AG10803 (cell line): ENCODE results near the gene RYR2.

Experiments
- DNase-seq: peaks from one replicate; pipeline ENCODE4 v3.0.0; 2010; ENCODE audit warnings: low read depth
- H3K4me3 ChIP-seq: 2 replicates; pipeline ENCODE4 v1.5.1; 2011; ENCODE audit warnings: mild to moderate bottlenecking, low read length, control low read depth
- CTCF ChIP-seq: conservative IDR thresholded peaks from 2 replicates; pipeline ENCODE4 v1.5.1; 2011; ENCODE audit warnings: mild to moderate bottlenecking, low read length, control low read depth, inconsistent platforms

Gene RYR2

GRCh38 chr1:237239248-237239647 is 197.3 kb downstream of the RYR2 start:
- DNase-seq = no peak
- TF ChIP-seq CTCF = no peak
- H3K4me3 ChIP-seq = no peak overlapping the region

GRCh38 chr1:237241038-237241437 is 199.1 kb downstream of the RYR2 start:
- no peak for DNase-seq
- TF ChIP-seq CTCF = no peak
- no peak overlapping the region for H3K4me3 ChIP-seq

GRCh38 chr1:237244778-237245177 is 202.8 kb downstream of the RYR2 start:
- no peak for TF ChIP-seq CTCF
- H3K4me3 ChIP-seq = no peak overlapping the region
- DNase-seq = no peak

GRCh38 chr1:237247442-237247841 is 205.5 kb downstream of the RYR2 start:
- TF ChIP-seq CTCF = no peak
- DNase-seq = no peak
- no peak overlapping the region for H3K4me3 ChIP-seq

- no peak for TF ChIP-seq CTCF
- no peak for DNase-seq
- H3K4me3 ChIP-seq = no peak overlapping the region
These were observed 207.1 kb downstream of the RYR2 start for GRCh38 chr1:237249120-237249519.

- TF ChIP-seq CTCF = no peak
- no peak overlapping the region for H3K4me3 ChIP-seq
- DNase-seq = no peak
These were observed 208.1 kb downstream of the RYR2 start for GRCh38 chr1:237250055-237250454.

GRCh38 chr1:237255071-237255470 is 213.1 kb downstream of the RYR2 start:
- no peak for DNase-seq
- H3K4me3 ChIP-seq = no peak overlapping the region
- no peak for TF ChIP-seq CTCF
